AG09309 (cell line): Measurements from ENCODE around the gene PPM1L.
A peak's percentile ranks its signal among the peaks of the same experiment; 100 is the strongest.
"Not testable (repeated sequence)": the region's sequence is repeated elsewhere in the genome, so short reads cannot be mapped to it uniquely, and the experiment has no call there.

Source experiments
- DNase-seq: peaks from one replicate; pipeline ENCODE4 v3.0.0-alpha.2; 2010; ENCODE audit warnings: low read depth
- H3K4me3 ChIP-seq: 2 replicates; pipeline ENCODE4 v1.5.1; 2011; ENCODE audit warnings: mild to moderate bottlenecking, low read depth, low read length, moderate library complexity; ENCODE audit not compliant: control insufficient read depth
- CTCF ChIP-seq: IDR thresholded peaks from 2 replicates; pipeline ENCODE4 v1.5.1; 2011; ENCODE audit warnings: mild to moderate bottlenecking, low read depth, low read length, inconsistent platforms; ENCODE audit not compliant: insufficient read depth, control insufficient read depth; ENCODE audit errors: missing control alignments

PPM1L gene

GRCh38 chr3:161020256-161020655, 264.2 kb downstream of the PPM1L start:
- no peak for DNase-seq
- no peak overlapping the region for H3K4me3 ChIP-seq
- no peak for TF ChIP-seq CTCF

- no peak for DNase-seq
- no peak overlapping the region for H3K4me3 ChIP-seq
- TF ChIP-seq CTCF = no peak
These were observed 269.9 kb downstream of the PPM1L start for GRCh38 chr3:161025911-161026310.

GRCh38 chr3:161026612-161027510, 270.8 kb downstream of the PPM1L start:
- TF ChIP-seq CTCF = no peak
- H3K4me3 ChIP-seq = no peak overlapping the region
- no peak for DNase-seq

GRCh38 chr3:161028555-161029153, 272.6 kb downstream of the PPM1L start:
- no peak for TF ChIP-seq CTCF
- H3K4me3 ChIP-seq = no peak overlapping the region
- no peak for DNase-seq

- no peak for DNase-seq
- H3K4me3 ChIP-seq = no peak overlapping the region
- TF ChIP-seq CTCF = no peak
These were observed 275.1 kb downstream of the PPM1L start for GRCh38 chr3:161031134-161031533.

GRCh38 chr3:161034913-161035550, 279.0 kb downstream of the PPM1L start:
- not testable (repeated sequence) for H3K4me3 ChIP-seq, DNase-seq

GRCh38 chr3:161035711-161036110, 279.7 kb downstream of the PPM1L start:
- H3K4me3 ChIP-seq = no peak overlapping the region
- DNase-seq = peak; percentile 23
- TF ChIP-seq CTCF = no peak
